Adrenal gland (tissue), 12 donors: ENCODE measurements around the gene MIS12. TPM values are rescaled to one million over a fixed set of nuclear protein-coding genes. Genes with fewer than 3 reads are reported as not detected.
A peak's percentile ranks its signal among the peaks of the same experiment; 100 is the strongest.

Experiments used
- DNase-seq, 7 donors: peaks; one replicate each; pipeline ENCODE4 v3.0.0-alpha.2; 2019 to 2020
- H3K27ac ChIP-seq, 5 donors: fragments of 200-600 bp; sonication (generic) in 4 of 5; 1 replicate in 3 of 5; 2 replicates in 2 of 5; pipeline versions ENCODE4 v1.5.1 to v1.8.0; 2016 to 2020; ENCODE audit warnings: mild to moderate bottlenecking in 1 of 5
- H3K27me3 ChIP-seq: fragments of 200-600 bp; 2 replicates; pipeline ENCODE4 v1.8.0; 2021
- H3K36me3 ChIP-seq, 2 donors: fragments of 200-600 bp; replicated peaks in 1 of 2; 1 replicate in 1 of 2; 2 replicates in 1 of 2; pipeline versions ENCODE4 v1.5.1 to v1.8.0; 2018 to 2022
- H3K4me1 ChIP-seq, 2 donors: fragments of 200-600 bp; replicated peaks in 1 of 2; 1 replicate in 1 of 2; 2 replicates in 1 of 2; pipeline versions ENCODE4 v1.5.1 to v1.8.0; 2018 to 2021
- H3K4me3 ChIP-seq, 4 donors: fragments of 200-600 bp; sonication (generic) in 3 of 4; one replicate each; pipeline ENCODE4 v1.5.1; 2016 to 2018
- H3K9me3 ChIP-seq, 3 donors: fragments of 200-600 bp; sonication (generic) in 1 of 3; replicated peaks in 1 of 3; 1 replicate in 2 of 3; 2 replicates in 1 of 3; pipeline versions ENCODE4 v1.5.1 to v1.8.0; 2016 to 2021
- CTCF ChIP-seq, 6 experiments: fragments of 450-650 bp in 4 of 6; fragments of 200-600 bp in 2 of 6; sonication (generic) in 1 of 6; IDR thresholded peaks; 1 replicate in 5 of 6; 2 replicates in 1 of 6; pipeline versions ENCODE4 v1.5.1 to v1.8.0; 2016 to 2021; ENCODE audit warnings: antibody characterized with exemption in 6 of 6, mild to moderate bottlenecking in 2 of 6, moderate library complexity in 1 of 6
- POLR2A ChIP-seq, 2 donors: fragments of 450-650 bp; IDR thresholded peaks; one replicate each; pipeline ENCODE4 v1.6.1; 2017; ENCODE audit warnings: antibody characterized with exemption in 2 of 2, mild to moderate bottlenecking in 2 of 2, moderate library complexity in 1 of 2
- WGBS, 4 donors: extraction: QIAGEN DNeasy Blood & Tissue Kit in 2 of 4; methylation state at CpG; one replicate each; pipeline versions ENCODE4 v1.1.5 to v1.1.7; 2013 to 2017; 5-methylcytosine and 5-hydroxymethylcytosine counted together
- intact Hi-C, 2 donors: fragments of 100-400 bp; cut with DNase I; formaldehyde crosslinking; loops; one replicate each; pipeline versions ENCODE4 v1.14.1 to v1.15.0; 2022 to 2023
- polyA plus RNA-seq, 3 donors: library from polyadenylated mRNA; stranded (reverse); fragments of 200-250 nt in 2 of 3; fragments of 350-450 nt in 1 of 3; fragmentation: Illumina TruSeq in 1 of 3; extraction: RNeasy Lipid Tissue Mini Kit (QIAGEN cat#74804) in 1 of 3; gene quantifications; one replicate each; pipeline ENCODE4 v1.2.3, GENCODE V29; 2013 to 2014
- total RNA-seq, 9 donors: library from RNA; depleted of rRNA in 4 of 9; stranded (reverse); fragments of >200 nt in 4 of 9; fragments of 120-200 nt in 1 of 9; fragmentation: NEBNext Ultra II Directional in 1 of 9; extraction: Animal tissue kit (Norgen Biotek cat#: 25700) in 1 of 9; gene quantifications; one replicate each; pipeline versions ENCODE4 v1.1.0 to v1.2.4, GENCODE V29; 2013 to 2023
- donor health status: healthy with polysubstance abuse.
- donor health status: Bipolar disorder and iron deficiency.
- donor health status: DM: yes; HTN: yes; CAD: no.
- donor health status: DM: no; HTN: no; CAD: no.
- donor health status: DM: no; HTN: no; CAD: no.
- donor health status: DM: yes; HTN: yes; CAD: no.

Gene MIS12
- total and polyA plus RNA-seq, 12 donors: 7.1 to 36.0 (median 15.4) TPM

DNA sequence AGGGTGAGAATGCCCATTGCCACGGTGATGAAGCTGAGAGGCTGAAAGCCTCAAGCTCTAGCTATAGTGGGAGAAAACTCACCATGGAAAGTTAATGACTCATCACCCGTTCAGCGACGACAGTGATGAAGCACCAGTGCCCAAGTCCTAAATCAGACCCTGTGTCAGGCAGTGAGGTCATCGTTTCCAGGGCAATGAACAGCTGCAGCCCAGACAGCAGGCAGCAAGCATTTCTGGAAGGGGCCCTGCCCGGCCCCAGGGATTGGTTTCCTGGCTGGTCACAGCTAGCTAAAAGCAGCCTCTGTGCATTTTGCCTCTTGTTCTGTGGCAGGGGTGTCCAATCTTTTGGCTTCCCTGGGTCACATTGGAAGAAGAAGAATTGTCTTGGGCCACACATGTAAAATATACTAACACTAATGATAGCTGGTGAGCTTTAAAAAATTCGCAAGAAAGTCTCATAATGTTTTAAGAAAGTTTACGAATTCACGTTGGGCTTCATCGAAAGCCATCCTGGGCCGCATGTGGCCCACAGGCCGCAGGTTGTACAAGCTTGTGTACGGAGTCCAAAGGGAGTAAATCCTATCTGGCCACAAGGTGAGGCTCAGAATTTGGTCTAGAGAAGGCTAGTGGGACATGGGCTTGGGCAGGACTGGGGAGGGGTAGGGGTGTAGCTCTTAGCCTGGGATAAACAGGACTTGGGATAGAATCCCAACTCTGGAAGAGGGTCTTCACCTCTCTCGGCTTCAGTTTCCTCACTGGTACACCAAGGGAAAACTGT, 40.6 kb downstream of the MIS12 start:
- intact Hi-C loops: no loop called here
- H3K9me3 ChIP-seq: no peaks in the 10 kb centered on the region
- no peaks in the 10 kb centered on the region for H3K36me3 ChIP-seq
- peaks cover 18 to 20% of the 10 kb centered on the region in 2 donors for H3K4me1 ChIP-seq
- DNase-seq: peak; percentile 89 to 98 (median 95)
- H3K4me3 ChIP-seq: no peak overlapping the region
- TF ChIP-seq CTCF (IDR thresholded peaks at IDR 0.05) (no peak), POLR2A (IDR thresholded peaks at IDR 0.05) (peak in 1 of 2 donors; percentile 25)
- WGBS, 4 donors: 49 to 54% (median 51%) methylated on average over 13 to 14 of the region's 14 CpGs
- peak overlapping the region in 4 of 5 donors; percentile 26 to 84 (median 53) for H3K27ac ChIP-seq
- H3K27me3 ChIP-seq: no peaks in the 10 kb centered on the region

DNA sequence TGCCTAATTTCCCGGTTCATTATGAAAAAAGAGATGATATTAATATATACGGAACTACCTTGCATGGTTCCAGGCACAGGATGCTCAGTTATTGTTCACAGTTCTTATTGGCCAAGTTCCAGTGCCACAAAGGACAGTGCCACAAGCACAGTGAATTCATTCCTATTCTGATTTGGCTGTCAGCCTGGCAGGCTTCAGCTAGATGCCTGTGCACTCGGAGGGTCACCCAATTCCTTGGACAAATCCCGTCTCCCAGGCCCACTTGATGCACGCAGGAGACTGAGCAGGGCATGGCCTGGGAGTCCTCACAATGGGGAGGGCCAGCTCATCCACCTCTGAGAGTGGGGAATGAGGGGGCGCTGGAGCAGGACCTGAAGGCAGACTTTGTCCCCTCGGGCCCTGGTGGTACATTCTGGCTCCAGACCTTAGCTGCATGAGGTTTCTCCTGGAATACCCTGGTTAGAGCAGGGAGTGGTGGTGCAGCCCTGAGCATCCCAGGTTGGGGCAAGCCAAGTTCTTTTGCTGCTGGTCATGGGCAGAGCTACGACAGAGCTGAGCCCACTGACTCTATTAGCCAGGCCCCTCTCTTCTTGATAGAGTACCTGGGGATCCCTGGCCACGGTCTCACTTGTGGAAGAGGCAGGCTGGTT, 41.4 kb downstream of the MIS12 start:
- TF ChIP-seq CTCF (IDR thresholded peaks at IDR 0.05) (no peak), POLR2A (IDR thresholded peaks at IDR 0.05) (no peak)
- no peak for DNase-seq

DNA sequence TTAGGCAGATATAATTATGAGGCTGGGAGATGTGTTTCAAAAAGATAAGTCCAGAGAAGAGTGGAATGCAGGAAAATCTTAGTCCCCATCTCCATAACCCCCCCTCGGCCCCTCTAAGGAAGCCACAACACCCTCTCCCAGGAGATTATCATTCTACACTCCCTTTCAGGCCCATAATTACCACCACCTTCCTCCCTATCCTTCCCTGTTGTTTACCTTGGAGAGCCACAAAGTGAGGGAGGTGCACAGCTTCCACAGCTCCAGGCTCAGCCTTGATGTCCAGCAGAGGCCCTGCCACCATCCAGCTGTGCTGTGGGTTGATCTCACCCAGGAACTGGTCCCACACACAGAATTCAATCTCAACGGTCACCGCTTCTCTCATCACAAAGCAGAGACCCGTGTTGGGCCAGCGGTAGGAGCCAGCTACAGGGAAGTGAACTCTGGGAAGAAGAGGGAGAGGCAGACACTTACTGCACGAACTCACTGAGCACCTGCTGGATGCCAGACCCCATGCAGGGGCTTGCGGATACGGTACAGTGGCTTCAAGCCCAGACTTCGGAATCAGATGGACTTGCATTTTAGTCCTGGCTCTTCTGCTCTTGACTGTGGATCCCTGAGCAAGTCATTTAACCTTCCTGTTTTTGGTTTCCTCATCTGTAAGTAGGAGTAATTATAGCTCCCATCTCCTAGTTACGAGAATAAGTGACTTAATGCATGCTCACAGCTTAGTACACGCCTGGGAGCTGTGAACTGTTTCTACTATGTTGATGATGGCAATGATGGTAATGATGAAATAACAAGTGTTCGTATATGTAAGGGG, 44.1 kb downstream of the MIS12 start:
- 86 to 90% (median 87%) methylated on average over 11 to 12 of the region's 12 CpGs for WGBS, 4 donors
- no peaks in the 10 kb centered on the region for H3K9me3 ChIP-seq
- intact Hi-C loops: no loop called here
- H3K36me3 ChIP-seq: no peaks in the 10 kb centered on the region
- no peak for DNase-seq
- TF ChIP-seq POLR2A (IDR thresholded peaks at IDR 0.05) (no peak), CTCF (IDR thresholded peaks at IDR 0.05) (no peak)
- no peak overlapping the region for H3K27ac ChIP-seq
- no peak overlapping the region for H3K4me3 ChIP-seq
- H3K4me1 ChIP-seq: peaks cover 12 to 20% of the 10 kb centered on the region in 2 donors
- H3K27me3 ChIP-seq: no peaks in the 10 kb centered on the region

More for the DNA sequence above, 41.4 kb downstream of the MIS12 start:
- Histone ChIP-seq H3K27me3 (no peaks in the 10 kb centered on the region), H3K4me3 (no peak overlapping the region), H3K4me1 (peaks cover 18 to 20% of the 10 kb centered on the region in 2 donors), H3K36me3 (no peaks in the 10 kb centered on the region), H3K9me3 (no peaks in the 10 kb centered on the region), H3K27ac (peak overlapping the region in 2 of 5 donors; percentile 62 to 84)
- intact Hi-C loops: no loop called here
- 77 to 83% (median 81%) methylated on average over 7 to 9 of the region's 9 CpGs for WGBS, 4 donors

DNA sequence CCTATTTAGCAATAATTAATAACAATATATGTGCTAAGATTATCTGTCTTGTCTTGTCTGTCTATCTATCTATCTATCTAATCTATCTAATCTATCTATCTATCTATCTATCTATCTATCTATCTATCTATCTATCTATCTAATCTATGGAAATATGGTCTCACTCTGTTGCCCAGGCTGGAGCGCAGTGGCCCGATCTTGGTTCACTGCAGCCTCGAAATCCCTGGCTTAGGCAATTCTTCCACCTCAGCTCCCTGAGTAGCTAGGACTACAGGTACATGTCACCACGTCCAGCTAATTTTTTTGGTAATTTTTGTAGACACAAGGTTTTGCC, 44.7 kb downstream of the MIS12 start:
- DNase-seq: no peak
- H3K36me3 ChIP-seq: no peaks in the 10 kb centered on the region
- H3K27me3 ChIP-seq: no peaks in the 10 kb centered on the region
- no peak overlapping the region for H3K27ac ChIP-seq
- intact Hi-C loops: no loop called here
- peaks cover 10 to 17% of the 10 kb centered on the region in 2 donors for H3K4me1 ChIP-seq
- no peak overlapping the region for H3K4me3 ChIP-seq
- no peaks in the 10 kb centered on the region for H3K9me3 ChIP-seq
- 88 to 93% (median 91%) methylated on average over 4 of the region's 4 CpGs for WGBS, 4 donors
- TF ChIP-seq POLR2A (IDR thresholded peaks at IDR 0.05) (no peak), CTCF (IDR thresholded peaks at IDR 0.05) (no peak)
